Measurements from ENCODE around the gene SPANXB1.
"Not testable (repeated sequence)": the region's sequence is repeated elsewhere in the genome, so short reads cannot be mapped to it uniquely, and the experiment has no call there.

Gene SPANXB1

GRCh38 chrX:141002568-141002967, at the start of gene SPANXB1:
Gene SPANXB1 (plus strand): TSS chrX:141002594. CDS start chrX:141002694, 100 bp downstream.
- not testable (repeated sequence) for H3K27me3 Mint-ChIP-seq (ENCODE audit: low read depth, poor library complexity); H3K36me3 Mint-ChIP-seq (ENCODE audit: low read depth); H3K4me3 Mint-ChIP-seq; DNase-seq; H3K4me1 Mint-ChIP-seq; H3K27ac Mint-ChIP-seq
- H3K9me3 Mint-ChIP-seq = peaks cover 21% of the 10 kb centered on the region

GRCh38 chrX:140967036-140967435, 35.4 kb upstream of the SPANXB1 start:
- TF ChIP-seq CTCF (IDR thresholded peaks at IDR 0.05) = no peak
- Mint-ChIP-seq H3K4me3 (no peak overlapping the region), H3K27ac (no peak overlapping the region), H3K9me3 (peaks cover 42% of the 10 kb centered on the region), H3K4me1 (no peaks in the 10 kb centered on the region), H3K27me3 (ENCODE audit: low read depth, poor library complexity) (peaks cover 3% of the 10 kb centered on the region), H3K36me3 (ENCODE audit: low read depth) (no peaks in the 10 kb centered on the region)
- no peak for DNase-seq

DNA sequence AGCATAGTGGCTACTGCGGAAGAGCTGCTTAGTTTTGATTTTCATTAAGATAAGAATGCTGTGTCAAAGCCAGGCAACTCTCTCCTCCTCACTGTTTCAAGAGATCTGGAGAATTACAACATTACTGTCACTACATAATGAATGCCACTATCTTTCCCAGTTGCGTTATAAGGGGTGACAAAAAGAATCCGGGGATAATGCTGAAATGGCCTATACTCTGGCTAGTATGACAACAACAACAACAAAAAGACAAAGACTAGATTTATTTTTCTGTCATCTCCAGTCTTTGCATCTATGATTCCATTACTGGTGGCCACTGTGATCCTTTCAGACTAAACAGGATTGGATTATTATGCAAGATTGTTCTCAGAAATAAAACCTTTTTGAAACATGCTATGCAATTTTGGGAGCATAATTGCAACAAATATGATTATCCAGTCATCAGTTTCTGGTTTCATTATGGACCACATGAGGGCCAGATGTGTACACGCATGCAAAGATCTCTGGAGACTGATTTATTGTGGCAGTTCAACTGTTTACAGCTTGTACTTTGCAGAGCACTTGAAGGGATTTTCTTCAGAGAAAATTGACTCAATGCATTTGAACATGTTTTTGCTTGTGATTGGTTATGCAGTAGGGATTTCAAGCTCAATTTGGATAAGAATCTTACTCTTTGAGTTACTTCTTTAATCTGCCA, 31.1 kb upstream of the SPANXB1 start:
- H3K36me3 Mint-ChIP-seq (ENCODE audit: low read depth) = no peaks in the 10 kb centered on the region
- peaks cover 39% of the 10 kb centered on the region for H3K9me3 Mint-ChIP-seq
- no peak overlapping the region for H3K4me3 Mint-ChIP-seq
- no peak for TF ChIP-seq CTCF (IDR thresholded peaks at IDR 0.05)
- H3K27me3 Mint-ChIP-seq (ENCODE audit: low read depth, poor library complexity) = peaks cover 3% of the 10 kb centered on the region
- no peak overlapping the region for H3K27ac Mint-ChIP-seq
- no peak for DNase-seq
- H3K4me1 Mint-ChIP-seq = no peaks in the 10 kb centered on the region

DNA sequence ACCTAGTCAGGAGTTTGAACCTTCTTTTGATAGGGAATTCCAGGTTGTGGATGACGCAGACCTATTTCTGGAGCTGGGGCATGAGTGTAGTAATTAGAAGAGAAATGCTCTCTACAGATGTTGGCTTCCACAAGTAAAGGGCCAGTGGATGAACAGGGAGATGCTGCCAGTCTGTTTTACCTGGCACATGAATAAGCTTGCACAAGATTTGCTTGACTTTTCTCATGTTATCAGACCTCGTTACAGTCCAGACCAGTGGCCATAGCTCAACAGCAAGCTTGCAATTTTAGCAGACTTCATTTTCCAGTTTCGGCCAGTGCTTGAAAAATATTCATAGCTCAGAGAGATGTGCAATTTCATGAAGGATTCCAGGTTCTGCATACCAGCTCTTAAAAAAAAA, 26.9 kb upstream of the SPANXB1 start:
- Mint-ChIP-seq H3K4me3 (no peak overlapping the region), H3K36me3 (ENCODE audit: low read depth) (no peaks in the 10 kb centered on the region), H3K27me3 (ENCODE audit: low read depth, poor library complexity) (peaks cover 3% of the 10 kb centered on the region), H3K9me3 (peaks cover 29% of the 10 kb centered on the region), H3K4me1 (no peaks in the 10 kb centered on the region), H3K27ac (no peak overlapping the region)
- TF ChIP-seq CTCF (IDR thresholded peaks at IDR 0.05) = no peak
- DNase-seq = no peak

- Mint-ChIP-seq H3K27ac (no peak overlapping the region), H3K4me3 (no peak overlapping the region), H3K9me3 (peaks cover 36% of the 10 kb centered on the region), H3K27me3 (ENCODE audit: low read depth, poor library complexity) (peaks cover 3% of the 10 kb centered on the region), H3K4me1 (peaks cover 5% of the 10 kb centered on the region), H3K36me3 (ENCODE audit: low read depth) (no peaks in the 10 kb centered on the region)
- no peak for TF ChIP-seq CTCF (IDR thresholded peaks at IDR 0.05)
- DNase-seq = no peak
Measured at GRCh38 chrX:140980271-140980670, 22.1 kb upstream of the SPANXB1 start.

GRCh38 chrX:140983730-140984129, 18.7 kb upstream of the SPANXB1 start:
- peaks cover 3% of the 10 kb centered on the region for H3K27me3 Mint-ChIP-seq (ENCODE audit: low read depth, poor library complexity)
- no peak for DNase-seq
- H3K27ac Mint-ChIP-seq = no peak overlapping the region
- H3K36me3 Mint-ChIP-seq (ENCODE audit: low read depth) = no peaks in the 10 kb centered on the region
- H3K4me3 Mint-ChIP-seq = no peak overlapping the region
- peaks cover 5% of the 10 kb centered on the region for H3K4me1 Mint-ChIP-seq
- no peak for TF ChIP-seq CTCF (IDR thresholded peaks at IDR 0.05)
- H3K9me3 Mint-ChIP-seq = peaks cover 41% of the 10 kb centered on the region

- H3K27me3 Mint-ChIP-seq (ENCODE audit: low read depth, poor library complexity); H3K4me3 Mint-ChIP-seq; DNase-seq; H3K27ac Mint-ChIP-seq; H3K4me1 Mint-ChIP-seq; H3K36me3 Mint-ChIP-seq (ENCODE audit: low read depth): not testable (repeated sequence)
- H3K9me3 Mint-ChIP-seq = peaks cover 13% of the 10 kb centered on the region
Measured at GRCh38 chrX:141005243-141005642, 2.8 kb downstream of the SPANXB1 start.

DNA sequence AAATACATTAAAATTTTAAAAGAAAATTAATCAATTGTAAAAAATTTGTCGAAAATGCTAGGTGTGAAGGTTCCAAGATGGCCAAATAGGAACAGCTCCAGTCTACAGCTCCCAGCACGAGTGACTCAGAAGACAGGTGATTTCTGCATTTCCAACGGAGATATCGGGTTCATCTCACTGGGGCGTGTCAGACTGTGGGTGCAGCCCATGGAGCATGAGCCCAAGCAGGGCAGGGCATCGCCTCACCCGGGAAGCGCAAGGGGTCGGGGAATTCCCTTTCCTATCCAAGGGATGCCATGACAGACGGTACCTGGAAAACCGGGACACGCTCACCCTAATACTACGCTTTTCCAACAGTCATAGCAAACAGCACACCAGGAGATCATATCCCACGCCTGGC, 41.9 kb downstream of the SPANXB1 start:
- not testable (repeated sequence) for H3K27me3 Mint-ChIP-seq (ENCODE audit: low read depth, poor library complexity); H3K4me3 Mint-ChIP-seq; H3K36me3 Mint-ChIP-seq (ENCODE audit: low read depth); H3K4me1 Mint-ChIP-seq; DNase-seq; H3K27ac Mint-ChIP-seq
- peaks cover 11% of the 10 kb centered on the region for H3K9me3 Mint-ChIP-seq

DNA sequence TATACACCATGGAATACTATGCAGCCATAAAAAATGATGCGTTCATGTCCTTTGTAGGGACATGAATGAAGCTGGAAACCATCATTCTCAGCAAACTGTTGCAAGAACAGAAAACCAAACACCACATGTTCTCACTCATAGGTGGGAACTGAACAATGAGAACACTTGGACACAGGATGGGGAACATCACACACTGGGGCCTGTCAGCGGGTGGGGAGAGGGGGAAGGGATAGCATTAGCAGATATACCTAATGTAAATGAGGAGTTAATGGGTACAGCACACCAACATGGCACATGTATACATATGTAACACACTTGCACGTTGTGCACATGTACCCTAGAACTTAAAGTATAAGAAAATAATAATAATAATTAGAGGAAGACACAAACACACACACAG, 47.5 kb downstream of the SPANXB1 start:
- not testable (repeated sequence) for H3K27me3 Mint-ChIP-seq (ENCODE audit: low read depth, poor library complexity); H3K4me3 Mint-ChIP-seq; H3K4me1 Mint-ChIP-seq; DNase-seq; H3K36me3 Mint-ChIP-seq (ENCODE audit: low read depth); H3K27ac Mint-ChIP-seq
- peaks cover 14% of the 10 kb centered on the region for H3K9me3 Mint-ChIP-seq

DNA sequence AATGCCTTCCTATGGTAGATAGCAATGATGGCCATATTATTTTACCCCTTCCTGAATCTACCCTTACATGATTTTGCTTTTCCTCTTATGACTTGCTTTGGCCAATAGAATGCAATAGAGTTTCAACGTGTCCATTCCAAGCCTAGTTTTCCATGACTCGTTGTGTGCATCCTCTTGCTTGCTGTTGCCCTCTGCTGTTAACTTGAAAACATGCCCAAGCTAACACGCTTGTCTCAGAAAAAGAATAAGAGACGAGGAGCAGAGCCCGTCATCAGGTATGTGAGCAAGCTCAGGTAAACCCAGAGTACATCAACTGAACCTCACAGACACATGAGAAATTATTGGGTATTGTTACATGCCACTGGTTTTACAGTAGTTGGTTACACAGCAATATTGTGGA, 49.7 kb downstream of the SPANXB1 start:
- not testable (repeated sequence) for H3K9me3 Mint-ChIP-seq, DNase-seq, H3K4me1 Mint-ChIP-seq

More for the DNA sequence above, 49.7 kb downstream of the SPANXB1 start:
- H3K27ac Mint-ChIP-seq; H3K27me3 Mint-ChIP-seq (ENCODE audit: low read depth, poor library complexity); H3K4me3 Mint-ChIP-seq; H3K36me3 Mint-ChIP-seq (ENCODE audit: low read depth): not testable (repeated sequence)

All from nephron progenitor cell (in vitro differentiated cells).